Right cardiac atrium (tissue), 5 donors: ENCODE data around the gene CHTF18. TPM values are rescaled to one million over a fixed set of nuclear protein-coding genes. Genes with fewer than 3 reads are reported as not detected.

Experiments used
- ATAC-seq, 2 donors: fragments of 200-7000 bp; cut with Tn5 transposase; one replicate each; pipeline versions ENCODE4 v1.8.0 to v1.9.1; 2020; ENCODE audit warnings: moderate library complexity in 2 of 2, mild to moderate bottlenecking in 1 of 2
- DNase-seq, 3 donors: peaks; one replicate each; pipeline ENCODE4 v3.0.0-alpha.2; 2020
- H3K27ac ChIP-seq: one replicate; pipeline ENCODE4 v1.5.1; 2013; ENCODE audit warnings: mild to moderate bottlenecking, low read length, control low read depth, moderate library complexity
- H3K27me3 ChIP-seq: one replicate; pipeline ENCODE4 v1.6.1; 2013; ENCODE audit not compliant: control insufficient read depth, insufficient read depth
- H3K4me1 ChIP-seq: one replicate; pipeline ENCODE4 v1.6.1; 2013; ENCODE audit warnings: low read length; ENCODE audit not compliant: control insufficient read depth, insufficient read depth
- H3K4me3 ChIP-seq: one replicate; pipeline ENCODE4 v1.5.1; 2013; ENCODE audit warnings: low read length, control low read depth
- H3K9me3 ChIP-seq: one replicate; pipeline ENCODE4 v1.6.1; 2013; ENCODE audit warnings: low read length; ENCODE audit not compliant: control insufficient read depth
- WGBS: extraction: QIAGEN DNeasy Blood & Tissue Kit; methylation state at CpG from one replicate; pipeline ENCODE4 v1.1.7; 2013; 5-methylcytosine and 5-hydroxymethylcytosine counted together
- intact Hi-C, 4 donors: fragments of 100-400 bp; cut with DNase I; formaldehyde crosslinking; loops; one replicate each; pipeline versions ENCODE4 v1.11.0 to v1.14.0; 2022 to 2023
- polyA plus RNA-seq: library from polyadenylated mRNA; stranded (reverse); fragments of 200-250 nt; gene quantifications from one replicate; pipeline ENCODE4 v1.2.3, GENCODE V29; 2013
- total RNA-seq, 4 donors: library from RNA; stranded (reverse); fragmentation: NEBNext Ultra II Directional; extraction: Animal tissue kit (Norgen Biotek cat#: 25700); gene quantifications; one replicate each; pipeline ENCODE4 v1.2.1, GENCODE V29; 2021
- donor health status: healthy with polysubstance abuse.
- donor health status: DM: no; HTN: yes; CAD: no.
- donor health status: DM: no; HTN: no; CAD: no.
- donor health status: DM: no; HTN: yes; CAD: no; lungs with severe emphysema.
- donor health status: DM: yes; HTN: yes; CAD: no.

CHTF18 gene
- total and polyA plus RNA-seq, 5 donors: 3.4 to 6.9 (median 4.5) TPM

GRCh38 chr16:794091-794822 is 5.8 kb downstream of the CHTF18 start:
- WGBS: 88% methylated on average over 40 of the region's 40 CpGs
- ATAC-seq (no peak), DNase-seq (no peak)

GRCh38 chr16:794853-795466 is 6.5 kb downstream of the CHTF18 start:
- 86% methylated on average over 31 of the region's 31 CpGs for WGBS

More at GRCh38 chr16:794091-794822, 5.8 kb downstream of the CHTF18 start:
- Histone ChIP-seq H3K4me3 (no peak overlapping the region), H3K27me3 (no peaks in the 10 kb centered on the region), H3K9me3 (no peaks in the 10 kb centered on the region), H3K27ac (no peak overlapping the region), H3K4me1 (no peaks in the 10 kb centered on the region)
- intact Hi-C loops: no loop called here

GRCh38 chr16:795580-796229 is 7.3 kb downstream of the CHTF18 start:
- H3K27ac ChIP-seq: no peak overlapping the region
- no peaks in the 10 kb centered on the region for H3K9me3 ChIP-seq
- ATAC-seq (no peak), DNase-seq (no peak)
- WGBS: 88% methylated on average over 32 of the region's 33 CpGs
- no peaks in the 10 kb centered on the region for H3K4me1 ChIP-seq
- intact Hi-C loops: no loop called here
- H3K27me3 ChIP-seq: no peaks in the 10 kb centered on the region
- no peak overlapping the region for H3K4me3 ChIP-seq

More at GRCh38 chr16:794853-795466, 6.5 kb downstream of the CHTF18 start:
- Histone ChIP-seq H3K27ac (no peak overlapping the region), H3K4me3 (no peak overlapping the region), H3K4me1 (no peaks in the 10 kb centered on the region), H3K27me3 (no peaks in the 10 kb centered on the region), H3K9me3 (no peaks in the 10 kb centered on the region)
- ATAC-seq (no peak), DNase-seq (no peak)
- intact Hi-C loops: no loop called here

- intact Hi-C loops: no loop called here
- no peak for ATAC-seq
- Histone ChIP-seq H3K27ac (no peak overlapping the region), H3K4me3 (no peak overlapping the region), H3K27me3 (no peaks in the 10 kb centered on the region), H3K4me1 (no peaks in the 10 kb centered on the region), H3K9me3 (no peaks in the 10 kb centered on the region)
- WGBS: 93% methylated on average over 38 of the region's 38 CpGs
- no peak for DNase-seq
Measured at GRCh38 chr16:796296-797119, 8.1 kb downstream of the CHTF18 start.

GRCh38 chr16:797120-797420 is 8.7 kb downstream of the CHTF18 start:
- Histone ChIP-seq H3K27me3 (no peaks in the 10 kb centered on the region), H3K9me3 (no peaks in the 10 kb centered on the region), H3K4me3 (no peak overlapping the region), H3K4me1 (no peaks in the 10 kb centered on the region), H3K27ac (no peak overlapping the region)
- intact Hi-C loops: no loop called here
- ATAC-seq (no peak), DNase-seq (no peak)
- WGBS: 100% methylated on average over 2 of the region's 2 CpGs

- WGBS: 93% methylated on average over 22 of the region's 22 CpGs
- Histone ChIP-seq H3K4me3 (no peak overlapping the region), H3K9me3 (no peaks in the 10 kb centered on the region), H3K4me1 (no peaks in the 10 kb centered on the region), H3K27ac (no peak overlapping the region), H3K27me3 (no peaks in the 10 kb centered on the region)
- intact Hi-C loops: no loop called here
- no peak for ATAC-seq
- DNase-seq: no peak
Measured at GRCh38 chr16:797686-798085, 9.3 kb downstream of the CHTF18 start.

- 91% methylated on average over 19 of the region's 19 CpGs for WGBS
- no peaks in the 10 kb centered on the region for H3K27me3 ChIP-seq
- H3K4me1 ChIP-seq: no peaks in the 10 kb centered on the region
- ATAC-seq (no peak), DNase-seq (no peak)
- intact Hi-C loops: no loop called here
- no peak overlapping the region for H3K4me3 ChIP-seq
- no peak overlapping the region for H3K27ac ChIP-seq
- H3K9me3 ChIP-seq: no peaks in the 10 kb centered on the region
Measured at GRCh38 chr16:798666-799065, 10.2 kb downstream of the CHTF18 start.

GRCh38 chr16:799111-799947 is 10.9 kb downstream of the CHTF18 start:
- Histone ChIP-seq H3K9me3 (no peaks in the 10 kb centered on the region), H3K4me3 (no peak overlapping the region), H3K27ac (no peak overlapping the region), H3K4me1 (no peaks in the 10 kb centered on the region), H3K27me3 (no peaks in the 10 kb centered on the region)
- WGBS: 65% methylated on average over 22 of the region's 22 CpGs
- no peak for ATAC-seq
- no peak for DNase-seq
- intact Hi-C loops: no loop called here

- H3K4me3 ChIP-seq: no peak within 1 kb of the TSS
- intact Hi-C loops: no loop called here
- H3K9me3 ChIP-seq: no peaks in the 10 kb centered on the region
- no peak for DNase-seq
- H3K27ac ChIP-seq: no peak within 1 kb of the TSS
- no peaks in the 10 kb centered on the region for H3K4me1 ChIP-seq
- ATAC-seq: no peak
- 4% methylated on average over 57 of the region's 57 CpGs for WGBS
- H3K27me3 ChIP-seq: no peaks in the 10 kb centered on the region
Measured at GRCh38 chr16:799948-800833, 11.8 kb downstream of the CHTF18 start, which contains the start of gene GNG13. Gene GNG13, minus strand, starts transcription at chr16:800734. Its CDS starts 1,657 bp downstream, at chr16:799077.
